Endothelial cell of umbilical vein (primary cell): ENCODE data around the gene MAGEA9B. TPM values are rescaled to one million over a fixed set of nuclear protein-coding genes. Genes with fewer than 3 reads are reported as not detected.
"Not testable (repeated sequence)": the region's sequence is repeated elsewhere in the genome, so short reads cannot be mapped to it uniquely, and the experiment has no call there.

ENCODE experiments used
- BruUV-seq: library from RNA; stranded (reverse); fragments of 400-500 nt; replicated peaks from 2 replicates; lab custom pipeline; 2021; lab: Mats Ljungman, UMichigan
- CTCF ChIA-PET: fragments of 300-600, 350-600 bp; sonication (Branson Sonifier 250); formaldehyde crosslinking; loops from one replicate; lab custom pipeline; 2021; ENCODE audit warnings: antibody characterized with exemption, inconsistent platforms; lab: Charles Lee
- POLR2A ChIA-PET: fragments of 300-600, 350-600 bp; sonication (Branson Sonifier 250); formaldehyde crosslinking; loops from one replicate; lab custom pipeline; 2021; ENCODE audit warnings: antibody characterized with exemption, inconsistent platforms; lab: Charles Lee
- DNase-seq: peaks from one replicate; pipeline ENCODE4 v3.0.0-alpha.2; 2011; ENCODE audit warnings: low read depth, low spot score
- FAIRE-seq: peaks from 2 replicates; lab custom pipeline; 2011; peaks lifted over from hg19 to GRCh38; lab: Jason Lieb, UNC
- H2AFZ ChIP-seq: 2 replicates; pipeline ENCODE4 v1.6.0; 2012; ENCODE audit warnings: low read depth, low read length, control low read depth, inconsistent platforms
- H3K27ac ChIP-seq: 2 replicates; pipeline ENCODE4 v1.5.1; 2011; ENCODE audit warnings: low read depth, mild to moderate bottlenecking, control low read depth, low read length, moderate library complexity; ENCODE audit not compliant: insufficient read depth
- H3K27me3 ChIP-seq, 2 experiments: 2 replicates each; pipeline versions ENCODE4 v1.6.0 to v1.6.1; 2011; ENCODE audit warnings: low read length in 2 of 2, mixed read lengths in 1 of 2; ENCODE audit not compliant: control insufficient read depth in 2 of 2, insufficient read depth in 2 of 2
- H3K36me3 ChIP-seq, 2 experiments: 2 replicates in 1 of 2; 3 replicates in 1 of 2; pipeline ENCODE4 v1.5.1; 2011; ENCODE audit warnings: low read length in 2 of 2, mild to moderate bottlenecking in 1 of 2, moderate library complexity in 1 of 2; ENCODE audit not compliant: control insufficient read depth in 2 of 2, insufficient read depth in 2 of 2; ENCODE audit errors: extremely low read depth in 1 of 2
- H3K4me1 ChIP-seq: 3 replicates; pipeline ENCODE4 v1.5.1; 2011; ENCODE audit warnings: mild to moderate bottlenecking, low read length; ENCODE audit not compliant: control insufficient read depth, insufficient read depth; ENCODE audit errors: extremely low read depth
- H3K4me2 ChIP-seq: 2 replicates; pipeline ENCODE4 v1.6.1; 2011; ENCODE audit warnings: low read length, control low read depth, mixed read lengths; ENCODE audit not compliant: insufficient read depth
- H3K4me3 ChIP-seq, 3 experiments: fragments of 200-600 bp in 1 of 3; sonication (generic), shearing (Covaris generic) in 1 of 3; replicated peaks in 1 of 3; 2 replicates each; pipeline ENCODE4 v1.5.1; 2011 to 2016; ENCODE audit warnings: control low read depth in 3 of 3, low read length in 3 of 3, mild to moderate bottlenecking in 2 of 3, inconsistent platforms in 1 of 3, low read depth in 1 of 3, moderate library complexity in 1 of 3; ENCODE audit not compliant: insufficient read depth in 1 of 3
- H3K79me2 ChIP-seq: 2 replicates; pipeline ENCODE4 v1.6.0; 2012; ENCODE audit warnings: low read length, inconsistent platforms; ENCODE audit not compliant: control insufficient read depth, insufficient read depth
- H3K9ac ChIP-seq: replicated peaks from 2 replicates; pipeline ENCODE3; 2011; ENCODE audit warnings: low read length, control low read depth; ENCODE audit not compliant: insufficient read depth; ENCODE audit errors: extremely low read depth
- H3K9me1 ChIP-seq: replicated peaks from 3 replicates; pipeline ENCODE4 v1.6.0; 2011; ENCODE audit warnings: mild to moderate bottlenecking, low read length; ENCODE audit not compliant: control insufficient read depth, insufficient read depth; ENCODE audit errors: extremely low read depth
- H3K9me3 ChIP-seq: replicated peaks from 2 replicates; pipeline ENCODE4 v1.5.1; 2012; ENCODE audit warnings: low read length, inconsistent platforms; ENCODE audit not compliant: control insufficient read depth, insufficient read depth
- H4K20me1 ChIP-seq: replicated peaks from 2 replicates; pipeline ENCODE3; 2011; ENCODE audit warnings: mild to moderate bottlenecking, low read length; ENCODE audit not compliant: control insufficient read depth, insufficient read depth; ENCODE audit errors: extremely low read depth
- EZH2 ChIP-seq: IDR thresholded peaks from 2 replicates; pipeline ENCODE4 v1.6.1; 2012; ENCODE audit warnings: borderline replicate concordance, low read depth, mild to moderate bottlenecking, moderate library complexity, low read length, inconsistent platforms; ENCODE audit not compliant: severe bottlenecking
- FOS ChIP-seq: IDR thresholded peaks from 2 replicates; pipeline ENCODE4 v1.6.1; 2011; ENCODE audit warnings: mild to moderate bottlenecking, low read length, moderate library complexity, borderline replicate concordance; ENCODE audit not compliant: insufficient read depth
- GATA2 ChIP-seq: IDR thresholded peaks from 2 replicates; pipeline ENCODE4 v1.7.0; 2011; ENCODE audit warnings: low read depth, mild to moderate bottlenecking, moderate library complexity, mixed read lengths, low read length; ENCODE audit not compliant: insufficient read length, insufficient read depth
- JUN ChIP-seq: IDR thresholded peaks from 2 replicates; pipeline ENCODE4 v1.6.1; 2011; ENCODE audit warnings: borderline replicate concordance, low read depth; ENCODE audit not compliant: insufficient read length, insufficient read depth
- MYC ChIP-seq: IDR thresholded peaks from one replicate; pipeline ENCODE4 v1.6.1; 2011; ENCODE audit warnings: mild to moderate bottlenecking, low read depth, low read length
- POLR2A ChIP-seq: IDR thresholded peaks from 2 replicates; pipeline ENCODE4 v1.6.1; 2012; ENCODE audit warnings: low read depth, mild to moderate bottlenecking, control low read depth, low read length
- POLR2AphosphoS5 ChIP-seq: IDR thresholded peaks from 2 replicates; pipeline ENCODE4 v1.6.1; 2012; ENCODE audit warnings: low read depth, mild to moderate bottlenecking, control low read depth, low read length, moderate library complexity; ENCODE audit not compliant: insufficient read depth
- dilution Hi-C: fragments of 300-500 bp; cut with MboI; formaldehyde crosslinking; loops from one replicate; pipeline ENCODE4 v1.15.0; 2019; ENCODE audit warnings: low sequenced_read_pairs; ENCODE audit not compliant: extremely low pct_ligation_motif_present
- intact Hi-C: fragments of 100-400 bp; cut with micrococcal nuclease; formaldehyde crosslinking; loops from one replicate; pipeline ENCODE4 v1.10.0; 2022
- polyA plus RNA-seq, 4 experiments: library from polyadenylated mRNA; depleted of rRNA in 3 of 4; stranded (reverse) in 3 of 4; unstranded in 1 of 4; fragments of >200 nt; gene quantifications; 2 replicates each; pipeline versions ENCODE4 v1.2.1 to v1.2.3, GENCODE V29; 2011 to 2012; ENCODE audit warnings: missing spikeins in 1 of 4
- total RNA-seq: library from RNA; stranded (reverse); gene quantifications from 2 replicates; pipeline ENCODE4 v1.2.3, GENCODE V29; 2021
- TF ChIP-seq, protein P1 (sequence below), 2 donors: IDR thresholded peaks; 1 replicate in 1 of 2; 2 replicates in 1 of 2; pipeline ENCODE4 v1.5.1; 2011; ENCODE audit warnings: low read length in 2 of 2, mild to moderate bottlenecking in 2 of 2, moderate library complexity in 2 of 2, control low read depth in 1 of 2, inconsistent platforms in 1 of 2, low read depth in 1 of 2; ENCODE audit not compliant: insufficient read depth in 1 of 2; ENCODE audit errors: extremely low read depth in 1 of 2
- TF ChIP-seq, protein P2 (sequence below): IDR thresholded peaks from 2 replicates; pipeline ENCODE4 v1.6.1; 2011; ENCODE audit not compliant: insufficient read depth, insufficient read length

The MAGEA9B gene
- total and polyA plus RNA-seq, 2 donors (not counting 3 experiments of a cell fraction or from before 2014, with no cell fraction given) = not detected

DNA sequence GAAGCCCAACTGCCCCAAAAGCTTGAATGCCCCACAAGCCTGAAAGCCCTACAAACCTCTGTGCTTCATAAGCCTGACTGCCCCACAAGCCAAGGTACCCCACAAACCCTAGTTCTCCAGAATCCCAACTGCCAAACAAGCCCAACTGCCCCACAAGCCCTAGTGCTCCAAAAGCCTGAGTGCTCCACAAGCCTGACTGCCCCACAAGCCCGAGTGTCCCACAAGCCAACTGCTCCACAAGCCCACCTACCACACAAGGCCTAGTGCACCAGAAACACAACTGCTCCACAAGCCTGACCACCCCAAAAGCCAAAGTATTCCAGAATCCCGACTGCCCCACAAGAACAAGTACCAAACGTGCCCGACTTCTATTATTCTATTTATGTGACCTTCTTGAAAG lies 23.9 kb downstream of the MAGEA9B start:
- H3K9ac ChIP-seq = no peak overlapping the region
- H3K4me2 ChIP-seq = no peak overlapping the region
- no peaks in the 10 kb centered on the region for H3K79me2 ChIP-seq
- no peaks in the 10 kb centered on the region for H3K4me1 ChIP-seq
- CTCF ChIA-PET = no interaction called here
- no peak overlapping the region for H2AFZ ChIP-seq
- dilution Hi-C loops = no loop called here
- no peaks in the 10 kb centered on the region for H3K36me3 ChIP-seq
- H3K27ac ChIP-seq = no peak overlapping the region
- FAIRE-seq = no peak
- no TSS peak for BruUV-seq
- no peaks in the 10 kb centered on the region for H3K9me3 ChIP-seq
- H3K27me3 ChIP-seq = no peaks in the 10 kb centered on the region
- DNase-seq = no peak
- H4K20me1 ChIP-seq = no peaks in the 10 kb centered on the region
- no peak overlapping the region for H3K4me3 ChIP-seq
- no peaks in the 10 kb centered on the region for H3K9me1 ChIP-seq
- TF ChIP-seq, protein P1, sequence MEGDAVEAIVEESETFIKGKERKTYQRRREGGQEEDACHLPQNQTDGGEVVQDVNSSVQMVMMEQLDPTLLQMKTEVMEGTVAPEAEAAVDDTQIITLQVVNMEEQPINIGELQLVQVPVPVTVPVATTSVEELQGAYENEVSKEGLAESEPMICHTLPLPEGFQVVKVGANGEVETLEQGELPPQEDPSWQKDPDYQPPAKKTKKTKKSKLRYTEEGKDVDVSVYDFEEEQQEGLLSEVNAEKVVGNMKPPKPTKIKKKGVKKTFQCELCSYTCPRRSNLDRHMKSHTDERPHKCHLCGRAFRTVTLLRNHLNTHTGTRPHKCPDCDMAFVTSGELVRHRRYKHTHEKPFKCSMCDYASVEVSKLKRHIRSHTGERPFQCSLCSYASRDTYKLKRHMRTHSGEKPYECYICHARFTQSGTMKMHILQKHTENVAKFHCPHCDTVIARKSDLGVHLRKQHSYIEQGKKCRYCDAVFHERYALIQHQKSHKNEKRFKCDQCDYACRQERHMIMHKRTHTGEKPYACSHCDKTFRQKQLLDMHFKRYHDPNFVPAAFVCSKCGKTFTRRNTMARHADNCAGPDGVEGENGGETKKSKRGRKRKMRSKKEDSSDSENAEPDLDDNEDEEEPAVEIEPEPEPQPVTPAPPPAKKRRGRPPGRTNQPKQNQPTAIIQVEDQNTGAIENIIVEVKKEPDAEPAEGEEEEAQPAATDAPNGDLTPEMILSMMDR (IDR thresholded peaks at IDR 0.05; ENCODE audit: extremely low read depth in 1 of 2, insufficient read depth in 1 of 2, low read depth in 1 of 2, low read length in 2 of 2) = no peak
- TF ChIP-seq FOS = no peak
- TF ChIP-seq, protein P2, sequence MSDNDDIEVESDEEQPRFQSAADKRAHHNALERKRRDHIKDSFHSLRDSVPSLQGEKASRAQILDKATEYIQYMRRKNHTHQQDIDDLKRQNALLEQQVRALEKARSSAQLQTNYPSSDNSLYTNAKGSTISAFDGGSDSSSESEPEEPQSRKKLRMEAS = no peak
- no peak for TF ChIP-seq EZH2
- no peak for TF ChIP-seq MYC
- TF ChIP-seq POLR2AphosphoS5 = no peak
- no peak for TF ChIP-seq POLR2A
- TF ChIP-seq GATA2 = no peak
- TF ChIP-seq JUN = no peak
- POLR2A ChIA-PET = no interaction called here
- intact Hi-C loops = no loop called here

DNA sequence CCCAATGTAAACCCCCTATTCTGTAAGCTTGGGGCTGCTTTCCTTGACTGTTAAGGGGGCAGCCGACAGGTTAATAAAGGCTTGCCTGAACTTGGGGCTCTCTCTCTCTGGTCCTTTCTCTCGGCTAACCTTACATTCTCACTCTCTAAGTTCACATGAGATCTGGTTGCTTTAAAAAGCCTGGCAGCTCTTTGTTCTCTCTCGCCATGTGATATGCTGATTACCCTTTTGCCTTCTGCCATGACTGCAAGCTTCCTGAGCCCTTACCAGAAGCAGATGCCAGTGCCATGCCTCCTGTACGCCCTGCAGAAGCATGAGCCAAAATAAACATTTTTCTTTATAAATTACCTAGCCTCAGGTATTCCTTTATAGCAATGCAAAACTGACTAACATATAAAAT lies 32.0 kb downstream of the MAGEA9B start:
- H3K9me3 ChIP-seq, dilution Hi-C loops, H3K4me3 ChIP-seq, H3K79me2 ChIP-seq, POLR2A ChIA-PET, BruUV-seq, H2AFZ ChIP-seq, H3K4me2 ChIP-seq, intact Hi-C loops, H3K27me3 ChIP-seq, H3K9me1 ChIP-seq, DNase-seq, H3K36me3 ChIP-seq, H3K4me1 ChIP-seq, CTCF ChIA-PET, FAIRE-seq, H3K27ac ChIP-seq, H4K20me1 ChIP-seq, H3K9ac ChIP-seq: not testable (repeated sequence)

DNA sequence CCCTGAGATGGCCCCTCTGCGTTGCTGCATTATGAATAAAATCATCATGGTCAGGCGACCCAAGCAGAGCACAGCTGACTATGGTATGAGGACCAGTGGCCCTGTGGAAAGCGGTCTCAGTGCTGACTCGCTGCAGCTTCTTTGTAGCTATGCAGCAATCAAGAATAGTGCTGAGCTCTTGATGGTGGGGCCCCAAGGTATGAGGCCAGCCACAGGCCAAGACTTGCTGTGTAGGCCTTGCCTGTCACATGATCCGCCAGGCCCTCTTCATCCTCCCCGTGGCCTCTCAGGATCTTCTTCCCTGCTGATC lies 35.4 kb downstream of the MAGEA9B start:
- H2AFZ ChIP-seq, H3K4me3 ChIP-seq, H3K9ac ChIP-seq, H3K4me1 ChIP-seq, H3K9me3 ChIP-seq, DNase-seq, H3K36me3 ChIP-seq, H3K79me2 ChIP-seq, H3K4me2 ChIP-seq, dilution Hi-C loops, H3K27me3 ChIP-seq, POLR2A ChIA-PET, H4K20me1 ChIP-seq, BruUV-seq, intact Hi-C loops, H3K9me1 ChIP-seq, CTCF ChIA-PET, H3K27ac ChIP-seq: not testable (repeated sequence)
- peak; percentile 85 for FAIRE-seq
